ENCODE data around the gene DEGS2.

The DEGS2 gene

DNA sequence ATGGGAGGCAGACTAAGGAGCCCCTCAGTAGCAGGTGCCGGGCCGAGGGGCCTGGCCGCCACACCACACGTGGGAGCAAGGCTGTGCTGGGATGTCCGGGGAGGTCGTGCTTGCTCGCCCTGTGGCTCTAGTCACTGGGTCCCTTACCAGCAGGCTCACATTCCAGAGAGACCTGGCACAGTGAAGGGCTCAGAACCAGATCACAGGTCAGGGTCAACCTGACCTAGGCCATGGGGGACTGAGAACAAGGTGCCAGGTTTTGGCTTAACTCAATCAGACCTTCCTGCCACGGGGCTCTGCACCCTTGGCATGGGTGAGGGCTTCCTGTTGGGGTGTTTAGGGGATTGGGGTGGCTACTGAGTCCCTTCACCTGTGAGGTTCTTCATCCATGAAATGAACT lies 22.3 kb downstream of the DEGS2 start:
- POLR2A ChIA-PET: no interaction called here
- no peak for DNase-seq (ENCODE audit: low read depth, low spot score)
- H3K4me3 ChIP-seq (ENCODE audit: low read depth, low read length): no peak overlapping the region
- CTCF ChIA-PET: no interaction called here
- TF ChIP-seq, protein P1, sequence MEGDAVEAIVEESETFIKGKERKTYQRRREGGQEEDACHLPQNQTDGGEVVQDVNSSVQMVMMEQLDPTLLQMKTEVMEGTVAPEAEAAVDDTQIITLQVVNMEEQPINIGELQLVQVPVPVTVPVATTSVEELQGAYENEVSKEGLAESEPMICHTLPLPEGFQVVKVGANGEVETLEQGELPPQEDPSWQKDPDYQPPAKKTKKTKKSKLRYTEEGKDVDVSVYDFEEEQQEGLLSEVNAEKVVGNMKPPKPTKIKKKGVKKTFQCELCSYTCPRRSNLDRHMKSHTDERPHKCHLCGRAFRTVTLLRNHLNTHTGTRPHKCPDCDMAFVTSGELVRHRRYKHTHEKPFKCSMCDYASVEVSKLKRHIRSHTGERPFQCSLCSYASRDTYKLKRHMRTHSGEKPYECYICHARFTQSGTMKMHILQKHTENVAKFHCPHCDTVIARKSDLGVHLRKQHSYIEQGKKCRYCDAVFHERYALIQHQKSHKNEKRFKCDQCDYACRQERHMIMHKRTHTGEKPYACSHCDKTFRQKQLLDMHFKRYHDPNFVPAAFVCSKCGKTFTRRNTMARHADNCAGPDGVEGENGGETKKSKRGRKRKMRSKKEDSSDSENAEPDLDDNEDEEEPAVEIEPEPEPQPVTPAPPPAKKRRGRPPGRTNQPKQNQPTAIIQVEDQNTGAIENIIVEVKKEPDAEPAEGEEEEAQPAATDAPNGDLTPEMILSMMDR (IDR thresholded peaks at IDR 0.05; ENCODE audit: insufficient read depth, low read length, missing control alignments): no peak

DNA sequence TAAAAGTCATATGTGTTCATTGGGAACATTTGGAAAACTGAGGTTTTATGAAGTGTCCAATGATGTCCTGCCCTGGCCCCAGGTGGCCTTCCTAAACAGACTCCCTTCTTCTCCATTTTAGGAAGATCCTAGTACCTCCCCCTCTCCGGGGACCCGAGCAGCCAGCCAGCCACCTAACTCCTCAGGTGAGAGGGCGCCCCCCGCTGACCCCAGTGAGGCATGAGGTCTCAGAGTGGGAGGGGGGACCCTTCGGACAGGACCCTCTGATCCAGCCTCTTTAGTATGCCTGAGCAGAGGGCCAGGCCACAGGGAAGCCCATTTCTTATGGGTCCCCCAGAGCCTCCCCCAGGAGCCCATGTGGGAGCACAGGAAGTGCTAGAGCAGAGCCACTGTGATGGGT lies 23.7 kb downstream of the DEGS2 start:
- H3K4me3 ChIP-seq (ENCODE audit: low read depth, low read length): no peak overlapping the region
- ChIA-PET POLR2A (no interaction called here), CTCF (no interaction called here)
- TF ChIP-seq, protein P1 (IDR thresholded peaks at IDR 0.05; ENCODE audit: insufficient read depth, low read length, missing control alignments): no peak
- DNase-seq (ENCODE audit: low read depth, low spot score): no peak

DNA sequence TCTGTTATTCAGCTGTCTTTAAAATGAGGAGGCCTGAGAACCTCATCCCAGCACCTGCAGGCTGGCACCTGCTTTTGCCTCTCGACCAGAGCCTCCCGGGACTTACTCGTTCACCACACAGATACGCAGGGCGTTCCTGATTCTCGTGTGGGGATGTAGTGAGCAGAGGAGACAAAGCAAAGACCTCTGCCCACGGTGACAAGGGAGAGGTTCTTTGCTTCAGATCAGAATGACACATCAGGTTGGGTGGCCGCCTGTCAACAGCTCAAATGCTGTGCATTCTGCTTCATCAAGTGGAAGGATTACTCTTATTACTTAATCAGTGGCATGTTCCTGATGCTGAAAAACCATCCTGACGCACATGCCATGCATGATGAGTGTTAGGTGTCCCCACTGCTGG lies 24.4 kb downstream of the DEGS2 start:
- POLR2A ChIA-PET: no interaction called here
- TF ChIP-seq, protein P1 (IDR thresholded peaks at IDR 0.05; ENCODE audit: insufficient read depth, low read length, missing control alignments): no peak
- CTCF ChIA-PET: interaction anchor here (1.3 kb wide), 1 partner anchor 27 kb away, joined by 3 read pairs; no protein-coding TSS in a partner anchor
- H3K4me3 ChIP-seq (ENCODE audit: low read depth, low read length): no peak overlapping the region
- DNase-seq (ENCODE audit: low read depth, low spot score): no peak

DNA sequence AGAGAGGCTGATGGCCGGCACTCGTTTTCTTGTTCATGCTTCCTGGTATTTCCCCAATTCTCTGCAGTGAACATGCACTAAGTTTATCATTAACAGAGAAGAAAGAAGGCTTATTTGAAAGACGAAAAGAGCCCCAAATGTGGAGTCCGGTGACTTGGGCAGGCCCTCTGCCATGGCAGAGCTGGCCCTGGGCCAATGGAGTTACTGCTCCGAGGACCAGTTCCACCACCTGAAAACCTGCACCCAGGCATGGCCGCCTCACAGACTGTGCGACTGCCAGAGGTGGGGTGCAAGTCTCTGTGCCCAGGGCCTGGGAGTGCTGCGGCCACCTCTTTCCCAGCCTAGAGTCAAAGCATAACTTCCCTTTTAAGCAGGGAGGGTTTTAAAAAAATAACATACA lies 24.9 kb downstream of the DEGS2 start:
- H3K4me3 ChIP-seq (ENCODE audit: low read depth, low read length): no peak overlapping the region
- DNase-seq (ENCODE audit: low read depth, low spot score): no peak
- ChIA-PET POLR2A (no interaction called here), CTCF (interaction anchor here (1.3 to 1.6 kb wide), 2 partner anchors 11 to 27 kb away, joined by 3 read pairs; no protein-coding TSS in a partner anchor)
- TF ChIP-seq, protein P1 (IDR thresholded peaks at IDR 0.05; ENCODE audit: insufficient read depth, low read length, missing control alignments): no peak

DNA sequence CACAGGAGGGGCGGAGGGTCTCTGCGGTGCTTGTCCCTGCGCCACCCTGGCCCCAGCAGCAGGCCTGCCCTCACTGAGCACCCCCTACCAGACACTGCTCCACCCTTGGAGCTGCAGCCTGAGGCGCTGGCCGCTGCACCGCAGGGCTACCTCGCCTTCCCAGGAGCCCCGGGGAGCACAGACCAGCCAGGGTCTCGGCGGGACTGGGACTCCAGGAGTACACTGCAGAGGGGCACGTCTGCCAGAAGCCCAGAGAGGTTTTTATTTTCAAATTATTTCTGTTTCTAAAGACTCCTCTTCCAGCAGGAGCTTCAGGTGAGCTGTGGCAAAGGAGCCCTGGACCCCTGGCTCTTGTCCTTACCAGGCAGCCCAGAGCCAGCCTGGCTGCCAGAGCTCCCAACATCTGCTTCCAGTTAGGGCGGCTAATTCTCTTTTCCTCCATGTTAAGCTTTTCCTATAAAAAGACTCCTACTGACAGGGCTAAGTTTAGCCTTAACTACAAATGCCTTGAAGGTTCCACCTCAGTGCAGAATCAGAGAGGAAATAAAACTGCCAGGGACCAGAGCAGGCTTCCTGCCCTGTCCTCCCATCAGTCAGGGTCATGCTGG lies 26.4 kb downstream of the DEGS2 start:
- TF ChIP-seq, protein P1 (IDR thresholded peaks at IDR 0.05; ENCODE audit: insufficient read depth, low read length, missing control alignments): no peak
- ChIA-PET CTCF (interaction anchor here (0.6 to 1.7 kb wide), 6 partner anchors 9 to 151 kb away, joined by 3 to 12 read pairs (median 3); no protein-coding TSS in a partner anchor), POLR2A (no interaction called here)
- no peak for DNase-seq (ENCODE audit: low read depth, low spot score)
- H3K4me3 ChIP-seq (ENCODE audit: low read depth, low read length): no peak overlapping the region

DNA sequence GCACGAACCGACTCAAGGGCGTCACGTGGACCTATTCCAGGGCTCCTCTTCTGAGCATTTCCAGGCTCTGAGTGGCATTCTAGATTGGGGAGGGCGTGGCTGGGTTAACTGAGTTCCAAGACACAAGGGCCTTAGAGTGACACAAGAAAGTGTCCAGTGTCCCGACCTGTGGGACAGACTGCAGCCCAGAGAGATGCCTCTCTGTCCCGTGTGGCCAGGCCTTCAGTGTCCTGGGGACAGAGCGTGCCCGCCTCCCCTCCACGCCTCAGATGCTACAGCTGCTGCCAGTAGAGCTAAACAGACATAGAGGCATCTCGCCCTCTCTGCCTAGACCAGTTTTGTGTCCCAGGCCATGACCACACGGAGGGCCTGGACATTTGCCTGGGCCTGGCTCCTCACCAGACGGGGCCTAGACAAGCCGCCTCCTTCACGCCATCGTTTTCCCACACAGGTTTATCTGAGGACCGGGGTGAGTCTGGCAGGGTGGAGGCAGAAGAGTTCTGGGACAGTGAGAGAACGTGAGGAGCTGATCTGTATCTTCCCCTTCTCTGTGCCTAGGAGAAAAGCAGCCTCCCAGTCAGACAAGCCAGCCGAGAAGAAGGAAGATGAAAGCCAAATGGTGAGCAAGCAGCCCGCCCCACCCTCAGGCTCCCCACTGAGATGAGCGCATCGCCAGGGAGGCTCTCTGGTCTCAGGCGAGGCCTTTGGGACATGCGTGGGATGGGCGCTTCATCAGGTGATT lies 27.1 kb downstream of the DEGS2 start:
- ChIA-PET POLR2A (no interaction called here), CTCF (interaction anchor here (0.6 to 2.6 kb wide), 5 partner anchors 10 to 150 kb away, joined by 3 to 12 read pairs (median 3); no protein-coding TSS in a partner anchor)
- no peak for DNase-seq (ENCODE audit: low read depth, low spot score)
- TF ChIP-seq, protein P1 (IDR thresholded peaks at IDR 0.05; ENCODE audit: insufficient read depth, low read length, missing control alignments): no peak
- H3K4me3 ChIP-seq (ENCODE audit: low read depth, low read length): no peak overlapping the region
